ENCODE measurements around the gene INPP4B.
"Not testable (repeated sequence)": the region's sequence is repeated elsewhere in the genome, so short reads cannot be mapped to it uniquely, and the experiment has no call there.

Gene INPP4B

GRCh38 chr4:142535009-142535408, 311.1 kb downstream of the INPP4B start:
- DNase-seq = no peak

GRCh38 chr4:142532054-142532453, 314.0 kb downstream of the INPP4B start:
- no peak for DNase-seq

DNA sequence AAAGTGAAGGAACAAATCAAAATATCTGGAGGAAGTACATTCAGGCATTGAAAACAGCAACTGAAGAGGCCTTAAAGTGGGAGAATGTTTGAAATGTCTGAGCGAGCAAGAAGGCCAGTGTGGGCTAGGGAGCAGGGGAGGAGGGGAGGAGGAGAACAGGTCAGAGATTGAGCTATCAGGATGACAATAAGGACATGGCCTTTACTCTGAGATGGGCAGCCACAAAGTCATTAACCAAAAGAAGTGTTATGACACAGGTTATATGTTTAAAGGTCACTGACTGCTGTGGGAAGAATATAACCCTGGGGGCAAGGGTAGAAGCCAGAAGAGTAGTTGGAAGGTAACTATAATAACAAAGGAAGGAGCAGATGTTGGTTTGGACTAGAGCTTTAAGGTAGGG, 315.4 kb downstream of the INPP4B start:
- no peak for DNase-seq

DNA sequence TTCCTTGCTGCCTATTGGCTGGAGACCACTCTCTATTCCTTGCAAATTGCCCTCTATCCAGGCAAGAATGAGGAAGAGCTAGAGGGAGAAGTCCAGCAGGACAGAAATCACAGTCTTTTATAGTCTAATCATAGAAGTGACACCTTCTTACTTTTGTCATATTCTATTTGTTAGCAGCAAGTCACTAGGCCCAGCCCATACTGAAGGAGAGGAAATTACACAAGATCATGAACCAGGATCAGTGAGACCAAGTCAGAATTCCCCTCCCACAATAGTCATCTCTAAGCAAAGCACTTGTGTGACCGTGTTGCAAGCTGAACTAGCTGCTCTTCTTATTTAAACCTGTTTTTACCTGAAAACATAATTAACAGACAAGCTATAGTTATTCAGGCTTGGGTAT, 317.7 kb downstream of the INPP4B start:
- no peak for DNase-seq

GRCh38 chr4:142523111-142523510, 323.0 kb downstream of the INPP4B start:
- no peak for DNase-seq

GRCh38 chr4:142519342-142519741, 326.8 kb downstream of the INPP4B start:
- peak; percentile 4 for DNase-seq

GRCh38 chr4:142516686-142517526, 329.2 kb downstream of the INPP4B start:
- DNase-seq = no peak

- DNase-seq = no peak
Observed at GRCh38 chr4:142512161-142512560, 333.9 kb downstream of the INPP4B start.

DNA sequence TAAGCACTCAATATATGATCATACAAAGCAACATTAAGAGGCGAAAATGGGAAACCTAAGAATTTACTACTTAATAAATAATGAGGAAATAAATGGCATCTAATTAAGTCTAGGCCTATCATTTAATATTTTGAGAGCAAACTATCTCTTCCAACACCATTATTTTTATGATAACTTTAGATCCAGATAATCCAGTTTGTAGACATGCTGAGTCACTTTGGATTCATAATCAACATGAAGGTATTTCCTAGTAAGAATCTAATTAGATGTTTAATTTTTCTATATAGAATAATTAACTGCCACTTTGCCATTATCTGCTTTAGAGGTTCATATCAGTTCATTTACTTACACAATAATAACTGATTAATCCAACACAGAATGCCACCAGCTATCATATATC, 336.2 kb downstream of the INPP4B start:
- DNase-seq = no peak

- not testable (repeated sequence) for DNase-seq
Observed at GRCh38 chr4:142509381-142509780, 336.7 kb downstream of the INPP4B start.

DNA sequence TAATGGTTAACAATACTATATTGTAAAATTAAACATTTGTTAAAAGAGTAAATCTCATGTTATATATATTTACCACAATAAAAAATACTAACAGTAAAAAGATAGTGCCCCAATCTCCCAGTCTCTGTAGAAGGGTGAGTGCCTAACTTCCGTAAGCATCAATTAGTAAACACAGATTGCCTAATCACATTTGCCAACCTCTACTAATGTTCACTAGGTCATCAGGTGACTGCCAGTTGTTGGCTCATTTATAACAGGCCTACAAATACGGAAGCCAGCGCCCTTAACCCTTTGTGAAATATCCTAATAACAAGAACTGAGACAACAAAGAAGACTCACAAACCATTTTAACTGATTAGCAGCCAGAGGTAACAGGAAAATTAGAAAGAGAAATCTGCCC, 345.1 kb downstream of the INPP4B start:
- DNase-seq = no peak

- no peak for DNase-seq
Observed at GRCh38 chr4:142497606-142498005, 348.5 kb downstream of the INPP4B start.

DNA sequence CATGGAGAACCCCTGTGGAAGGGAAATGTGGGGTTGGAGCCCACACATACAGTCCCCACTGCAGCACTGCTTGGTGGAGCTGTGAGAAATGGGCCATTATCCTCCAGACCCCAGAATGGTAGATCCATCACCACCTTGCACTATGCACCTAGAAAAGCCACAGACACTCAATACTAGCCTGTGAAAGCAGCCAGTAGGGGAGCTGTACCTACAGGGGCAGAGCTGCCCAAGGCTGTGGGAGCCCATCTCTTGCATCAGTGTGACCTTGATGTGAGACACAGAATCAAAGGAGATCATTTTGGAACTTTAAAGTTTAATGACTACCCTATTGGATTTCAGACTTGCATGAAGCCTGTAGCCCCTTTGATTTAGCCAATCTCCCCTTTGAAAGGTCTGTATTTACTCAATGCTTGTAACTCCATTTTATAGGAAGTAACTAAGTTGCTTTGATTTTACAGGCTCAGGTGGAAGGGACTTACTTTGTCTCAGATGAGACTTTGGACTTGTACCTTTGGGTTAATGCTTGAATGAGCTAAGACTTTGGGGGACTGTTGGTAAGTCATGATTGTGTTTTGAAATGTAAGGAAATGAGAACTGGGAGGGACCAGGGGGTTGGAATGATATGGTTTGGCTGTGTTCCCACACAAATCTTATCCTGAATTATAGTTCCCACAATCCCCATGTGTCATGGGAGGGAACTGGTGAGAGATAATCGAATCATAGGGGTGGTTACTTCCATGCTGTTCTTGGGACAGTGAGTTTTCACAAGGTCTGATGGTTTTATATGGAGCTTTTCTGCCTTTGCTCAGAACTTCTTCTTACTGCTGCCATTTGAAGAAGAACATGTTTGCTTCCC, 352.6 kb downstream of the INPP4B start:
- no peak for DNase-seq

GRCh38 chr4:142485452-142485851, 360.6 kb downstream of the INPP4B start:
- peak; percentile 5 for DNase-seq

DNA sequence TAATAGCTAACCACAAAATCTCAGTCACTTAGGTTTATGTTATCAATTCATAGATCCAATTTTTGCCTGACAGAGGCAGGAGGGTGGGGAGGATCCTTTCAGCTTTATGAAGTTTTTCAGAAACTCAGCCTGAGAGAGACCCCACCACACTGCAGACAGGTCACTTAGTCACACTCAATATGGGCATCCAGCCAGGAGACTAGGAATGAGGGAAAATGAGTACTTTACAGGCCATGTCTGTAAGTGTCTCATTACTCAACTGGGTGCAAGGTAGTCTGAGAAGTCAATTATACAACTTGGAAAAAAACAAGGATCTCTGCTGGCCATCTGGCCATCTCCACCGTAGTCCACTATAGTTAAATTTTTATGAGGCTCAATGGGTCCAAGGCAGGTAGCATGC, 365.9 kb downstream of the INPP4B start:
- DNase-seq = no peak

DNA sequence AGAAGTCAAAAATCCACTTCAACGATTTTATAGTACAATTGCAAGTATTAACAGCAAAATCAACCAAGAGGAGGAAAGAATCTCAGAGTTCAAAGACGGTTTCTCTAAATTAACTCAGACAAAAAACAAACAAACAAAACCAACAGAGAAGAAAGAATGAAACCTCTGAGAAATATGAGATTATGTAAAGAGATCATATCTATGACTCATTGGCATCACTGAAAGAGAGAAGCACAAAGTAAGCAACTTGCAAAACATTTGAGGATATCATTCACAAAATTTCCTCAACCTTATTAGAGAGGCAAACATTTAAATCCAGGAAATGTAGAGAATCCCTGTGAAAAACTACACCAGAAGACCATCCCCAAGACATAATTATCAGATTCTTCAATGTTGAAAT, 370.4 kb downstream of the INPP4B start:
- no peak for DNase-seq

GRCh38 chr4:142474398-142475087, 371.6 kb downstream of the INPP4B start:
- DNase-seq = no peak

GRCh38 chr4:142473960-142474338, 372.2 kb downstream of the INPP4B start:
- DNase-seq = no peak

- no peak for DNase-seq
Observed at GRCh38 chr4:142473218-142473959, 372.7 kb downstream of the INPP4B start.

DNA sequence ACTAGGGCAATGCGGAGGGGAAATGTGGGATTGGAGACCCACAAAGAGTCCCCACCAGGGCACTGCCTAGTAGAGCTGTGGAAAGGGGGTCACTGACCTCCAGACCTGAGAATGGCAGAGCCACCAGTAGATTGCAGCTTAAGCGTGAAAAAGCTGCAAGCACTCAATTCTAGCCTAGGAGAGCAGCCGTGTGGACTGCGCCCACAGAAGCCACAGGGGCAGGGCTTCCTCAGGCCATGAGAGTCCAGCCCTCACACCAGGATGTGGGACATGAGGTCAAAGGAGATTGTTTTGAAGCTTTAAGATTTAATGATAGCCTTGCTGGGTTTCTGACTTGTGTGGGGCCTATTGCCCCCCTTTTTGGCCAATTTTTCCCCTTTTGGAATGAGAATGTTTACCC, 379.0 kb downstream of the INPP4B start:
- no peak for DNase-seq

- no peak for DNase-seq
Observed at GRCh38 chr4:142465526-142465925, 380.6 kb downstream of the INPP4B start.

DNA sequence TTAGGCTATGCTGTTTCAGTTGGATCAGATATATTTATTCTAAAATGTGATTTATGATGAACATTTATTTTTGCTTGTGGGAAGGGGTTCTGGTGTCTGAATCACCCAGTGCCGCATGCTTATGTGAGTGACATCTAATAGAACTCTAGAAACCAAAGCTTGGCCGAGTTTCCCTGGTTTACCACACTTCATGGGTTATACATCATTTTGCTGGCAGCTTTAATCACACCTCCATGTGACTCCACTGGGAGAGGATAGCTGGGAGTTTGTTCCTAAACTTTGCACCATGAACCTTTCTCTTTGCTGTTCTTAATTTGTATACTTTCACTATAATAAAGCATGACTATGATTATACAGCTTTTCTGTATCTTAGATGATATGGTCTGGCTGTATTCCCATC, 382.9 kb downstream of the INPP4B start:
- no peak for DNase-seq
